Measurements from ENCODE around the gene ANXA4. TPM values are rescaled to one million over a fixed set of nuclear protein-coding genes. Genes with fewer than 3 reads are reported as not detected.

Gene ANXA4
- total and polyA plus RNA-seq, 2 of the 13 experiments (the other 11 are each of a cell fraction or from before 2014, with no cell fraction given): 155 to 168 TPM

- Histone ChIP-seq H3K79me2 (ENCODE audit: insufficient read depth, low read length) (peaks cover 61% of the 10 kb centered on the region), H3K36me3 (replicated peaks in 1 of 2; ENCODE audit: control insufficient read depth in 1 of 2, insufficient read depth in 2 of 2, low read length in 2 of 2) (peaks cover 2 to 21% of the 10 kb centered on the region in 2 experiments; a peak in 4 of 5 replicates), H3K9ac (ENCODE audit: insufficient read depth, low read depth, low read length) (no peak overlapping the region), H3K4me2 (ENCODE audit: low read depth, low read length) (no peak overlapping the region), H2AFZ (ENCODE audit: low read length) (no peak overlapping the region), H3K27me3 (ENCODE audit: control insufficient read depth in 1 of 2, insufficient read depth in 2 of 2, low read length in 2 of 2) (no peaks in the 10 kb centered on the region), H4K20me1 (ENCODE audit: insufficient read depth, low read length) (0 out of 2 replicates have a peak, but pooled peaks cover 3% of the 10 kb centered on the region), H3K9me3 (ENCODE audit: low read length) (no peaks in the 10 kb centered on the region), H3K27ac (ENCODE audit: extremely low read length, insufficient read depth, low read length) (no peak overlapping the region), H3K4me3 (replicated peaks in 1 of 3; ENCODE audit: insufficient read depth in 1 of 3, low read depth in 2 of 3, low read length in 3 of 3) (no peak overlapping the region), H3K4me1 (ENCODE audit: insufficient read depth, low read length) (peaks cover 81% of the 10 kb centered on the region)
- intact Hi-C loops (cut with micrococcal nuclease; ENCODE audit: unreplicated experiment): no loop called here
- no peak for ATAC-seq
- FAIRE-seq: no peak
- WGBS (ENCODE audit: low lambda C conversion rate): 97% methylated on average over 5 of the region's 5 CpGs
- no TSS peak for BruUV-seq (replicated peaks)
- CTCF ChIA-PET (ENCODE audit: low intra/inter-chr PET ratio, low total read pairs): no interaction called here
- DNase-seq (ENCODE audit: low spot score): no peak
- in situ Hi-C loops (cut with HindIII; ENCODE audit: extremely low pct_ligation_motif_present, low pct_unique_long_range_greater_than_20kb): no loop called here
- TF ChIP-seq ASH2L (IDR thresholded peaks at IDR 0.05; ENCODE audit: insufficient read length, low read depth, low read length) (no peak), ZNF792 (CRISPR knock-in tag; IDR thresholded peaks at IDR 0.05) (no peak), ZBTB42 (CRISPR knock-in tag; IDR thresholded peaks at IDR 0.05) (no peak), AHR (CRISPR knock-in tag; IDR thresholded peaks at IDR 0.05) (no peak), EP300 (IDR thresholded peaks at IDR 0.05; ENCODE audit: low read depth in 2 of 2, low read length in 2 of 2) (no peak), EP300 (CRISPR knock-in tag; IDR thresholded peaks at IDR 0.05; ENCODE audit: borderline replicate concordance) (no peak), ZNF280D (CRISPR knock-in tag; IDR thresholded peaks at IDR 0.05) (no peak), ZNF12 (CRISPR knock-in tag; IDR thresholded peaks at IDR 0.05) (no peak), ARNT2 (CRISPR knock-in tag; IDR thresholded peaks at IDR 0.05; ENCODE audit: low read depth) (no peak), KDM2A (CRISPR knock-in tag; IDR thresholded peaks at IDR 0.05; ENCODE audit: borderline replicate concordance, low read depth) (no peak)
- TF ChIP-seq, protein P1, sequence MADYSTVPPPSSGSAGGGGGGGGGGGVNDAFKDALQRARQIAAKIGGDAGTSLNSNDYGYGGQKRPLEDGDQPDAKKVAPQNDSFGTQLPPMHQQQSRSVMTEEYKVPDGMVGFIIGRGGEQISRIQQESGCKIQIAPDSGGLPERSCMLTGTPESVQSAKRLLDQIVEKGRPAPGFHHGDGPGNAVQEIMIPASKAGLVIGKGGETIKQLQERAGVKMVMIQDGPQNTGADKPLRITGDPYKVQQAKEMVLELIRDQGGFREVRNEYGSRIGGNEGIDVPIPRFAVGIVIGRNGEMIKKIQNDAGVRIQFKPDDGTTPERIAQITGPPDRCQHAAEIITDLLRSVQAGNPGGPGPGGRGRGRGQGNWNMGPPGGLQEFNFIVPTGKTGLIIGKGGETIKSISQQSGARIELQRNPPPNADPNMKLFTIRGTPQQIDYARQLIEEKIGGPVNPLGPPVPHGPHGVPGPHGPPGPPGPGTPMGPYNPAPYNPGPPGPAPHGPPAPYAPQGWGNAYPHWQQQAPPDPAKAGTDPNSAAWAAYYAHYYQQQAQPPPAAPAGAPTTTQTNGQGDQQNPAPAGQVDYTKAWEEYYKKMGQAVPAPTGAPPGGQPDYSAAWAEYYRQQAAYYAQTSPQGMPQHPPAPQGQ (CRISPR knock-in tag; IDR thresholded peaks at IDR 0.05; ENCODE audit: borderline replicate concordance): no peak
- TF ChIP-seq, protein P2, sequence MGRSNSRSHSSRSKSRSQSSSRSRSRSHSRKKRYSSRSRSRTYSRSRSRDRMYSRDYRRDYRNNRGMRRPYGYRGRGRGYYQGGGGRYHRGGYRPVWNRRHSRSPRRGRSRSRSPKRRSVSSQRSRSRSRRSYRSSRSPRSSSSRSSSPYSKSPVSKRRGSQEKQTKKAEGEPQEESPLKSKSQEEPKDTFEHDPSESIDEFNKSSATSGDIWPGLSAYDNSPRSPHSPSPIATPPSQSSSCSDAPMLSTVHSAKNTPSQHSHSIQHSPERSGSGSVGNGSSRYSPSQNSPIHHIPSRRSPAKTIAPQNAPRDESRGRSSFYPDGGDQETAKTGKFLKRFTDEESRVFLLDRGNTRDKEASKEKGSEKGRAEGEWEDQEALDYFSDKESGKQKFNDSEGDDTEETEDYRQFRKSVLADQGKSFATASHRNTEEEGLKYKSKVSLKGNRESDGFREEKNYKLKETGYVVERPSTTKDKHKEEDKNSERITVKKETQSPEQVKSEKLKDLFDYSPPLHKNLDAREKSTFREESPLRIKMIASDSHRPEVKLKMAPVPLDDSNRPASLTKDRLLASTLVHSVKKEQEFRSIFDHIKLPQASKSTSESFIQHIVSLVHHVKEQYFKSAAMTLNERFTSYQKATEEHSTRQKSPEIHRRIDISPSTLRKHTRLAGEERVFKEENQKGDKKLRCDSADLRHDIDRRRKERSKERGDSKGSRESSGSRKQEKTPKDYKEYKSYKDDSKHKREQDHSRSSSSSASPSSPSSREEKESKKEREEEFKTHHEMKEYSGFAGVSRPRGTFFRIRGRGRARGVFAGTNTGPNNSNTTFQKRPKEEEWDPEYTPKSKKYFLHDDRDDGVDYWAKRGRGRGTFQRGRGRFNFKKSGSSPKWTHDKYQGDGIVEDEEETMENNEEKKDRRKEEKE (IDR thresholded peaks at IDR 0.05): no peak
- TF ChIP-seq, protein P3, sequence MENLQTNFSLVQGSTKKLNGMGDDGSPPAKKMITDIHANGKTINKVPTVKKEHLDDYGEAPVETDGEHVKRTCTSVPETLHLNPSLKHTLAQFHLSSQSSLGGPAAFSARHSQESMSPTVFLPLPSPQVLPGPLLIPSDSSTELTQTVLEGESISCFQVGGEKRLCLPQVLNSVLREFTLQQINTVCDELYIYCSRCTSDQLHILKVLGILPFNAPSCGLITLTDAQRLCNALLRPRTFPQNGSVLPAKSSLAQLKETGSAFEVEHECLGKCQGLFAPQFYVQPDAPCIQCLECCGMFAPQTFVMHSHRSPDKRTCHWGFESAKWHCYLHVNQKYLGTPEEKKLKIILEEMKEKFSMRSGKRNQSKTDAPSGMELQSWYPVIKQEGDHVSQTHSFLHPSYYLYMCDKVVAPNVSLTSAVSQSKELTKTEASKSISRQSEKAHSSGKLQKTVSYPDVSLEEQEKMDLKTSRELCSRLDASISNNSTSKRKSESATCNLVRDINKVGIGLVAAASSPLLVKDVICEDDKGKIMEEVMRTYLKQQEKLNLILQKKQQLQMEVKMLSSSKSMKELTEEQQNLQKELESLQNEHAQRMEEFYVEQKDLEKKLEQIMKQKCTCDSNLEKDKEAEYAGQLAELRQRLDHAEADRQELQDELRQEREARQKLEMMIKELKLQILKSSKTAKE (CRISPR knock-in tag; IDR thresholded peaks at IDR 0.05; ENCODE audit: borderline replicate concordance): no peak
- POLR2A ChIA-PET: interaction anchor here (1.3 to 1.5 kb wide), 2 partner anchors 13 to 26 kb away, joined by 4 to 5 read pairs; partner anchors contain the start of gene ANXA4
Measured at GRCh38 chr2:69768235-69768634, 26.3 kb downstream of the ANXA4 start.

Data from HepG2 (cell line).